ENCODE results near the gene MAD2L1BP.
A peak's percentile ranks its signal among the peaks of the same experiment; 100 is the strongest.

- TF ChIP-seq CTCF (IDR thresholded peaks at IDR 0.05) (peak; percentile 94 to 97 (median 96)), POLR2A (IDR thresholded peaks at IDR 0.05) (no peak)
Observed at GRCh38 chr6:43667245-43668150, 31.9 kb downstream of the MAD2L1BP start.

Data from upper lobe of left lung (tissue), 4 donors.